GM12874 (cell line): ENCODE measurements around the gene ZMIZ1.

ENCODE experiments used
- CTCF ChIP-seq: IDR thresholded peaks from 2 replicates; pipeline ENCODE4 v1.5.1; 2011; ENCODE audit warnings: low read depth, mild to moderate bottlenecking, control low read depth, low read length, moderate library complexity; ENCODE audit not compliant: insufficient read depth

ZMIZ1 gene

GRCh38 chr10:79068562-79069324 is at the start of gene ZMIZ1:
Gene ZMIZ1, plus strand, starts transcription at chr10:79068966. Its CDS starts 132,667 bp downstream, at chr10:79201633.
- peak; percentile 37 for TF ChIP-seq CTCF

- TF ChIP-seq CTCF = no peak
These were observed 49.2 kb upstream of the ZMIZ1 start for GRCh38 chr10:79019441-79020014.

GRCh38 chr10:79020015-79020491 is 48.7 kb upstream of the ZMIZ1 start:
- TF ChIP-seq CTCF = no peak

- no peak for TF ChIP-seq CTCF
These were observed 48.2 kb upstream of the ZMIZ1 start for GRCh38 chr10:79020605-79021004.

- TF ChIP-seq CTCF = no peak
These were observed 47.3 kb upstream of the ZMIZ1 start for GRCh38 chr10:79021331-79021907.

GRCh38 chr10:79021948-79022499 is 46.7 kb upstream of the ZMIZ1 start:
- TF ChIP-seq CTCF = no peak

- TF ChIP-seq CTCF = no peak
These were observed 46.1 kb upstream of the ZMIZ1 start for GRCh38 chr10:79022565-79023230.
